K562 (cell line): ENCODE data around the gene TBCC. TPM values are rescaled to one million over a fixed set of nuclear protein-coding genes. Genes with fewer than 3 reads are reported as not detected.
A peak's percentile ranks its signal among the peaks of the same experiment; 100 is the strongest.

ENCODE experiments used
- CBFA2T2 ChIP-seq: fragments of 450-650 bp; conservative IDR thresholded peaks from 2 replicates; pipeline ENCODE4 v1.6.1; 2017; ENCODE audit warnings: mild to moderate bottlenecking
- CHD7 ChIP-seq: fragments of 200-600 bp; sonication (generic); IDR thresholded peaks from one replicate; pipeline ENCODE4 v1.6.1; 2012; ENCODE audit warnings: mild to moderate bottlenecking, low read depth, low read length, inconsistent platforms
- TAF1 ChIP-seq: IDR thresholded peaks from 2 replicates; pipeline ENCODE4 v1.6.1; 2011; ENCODE audit warnings: mild to moderate bottlenecking, low read length, moderate library complexity; ENCODE audit not compliant: insufficient read depth, control insufficient read depth, severe bottlenecking; ENCODE audit errors: extremely low read depth
- TAF7 ChIP-seq: fragments of 450-650 bp; IDR thresholded peaks from 2 replicates; pipeline ENCODE4 v1.6.1; 2016; ENCODE audit warnings: missing genetic modification characterization, missing compliant biosample characterization
- TAF9B ChIP-seq: fragments of 450-650 bp; IDR thresholded peaks from 2 replicates; pipeline ENCODE4 v1.6.1; 2018; ENCODE audit warnings: mild to moderate bottlenecking; ENCODE audit not compliant: partially characterized antibody
- polyA plus RNA-seq, 8 experiments: library from polyadenylated mRNA; depleted of rRNA in 4 of 8; stranded (reverse) in 5 of 8; unstranded in 3 of 8; fragments of >200 nt; fragmentation: Nextera tagmentation in 2 of 8; fragmentation: Illumina TruSeq in 1 of 8; extraction: Ambion mirVana in 2 of 8; extraction: Trizol in 1 of 8; gene quantifications; 2 replicates each; pipeline versions ENCODE4 v1.2.1 to v1.2.3, GENCODE V29; 2011 to 2014; ENCODE audit warnings: inconsistent platforms in 1 of 8, missing spikeins in 1 of 8
- total RNA-seq, 7 experiments: library from RNA; depleted of rRNA in 6 of 7; stranded (reverse); fragments of >200 nt in 6 of 7; fragmentation: Illumina TruSeq in 2 of 7; extraction: Trizol in 2 of 7; gene quantifications; 2 replicates each; pipeline versions ENCODE4 v1.2.1 to v1.2.3, GENCODE V29; 2011 to 2021; ENCODE audit warnings: low replicate concordance in 1 of 7
- TF ChIP-seq, protein P1 (sequence below), 2 experiments: fragments of 450-650 bp; IDR thresholded peaks; 2 replicates each; pipeline ENCODE4 v1.6.1; 2016; ENCODE audit warnings: mild to moderate bottlenecking in 2 of 2, borderline replicate concordance in 1 of 2, low read depth in 1 of 2, moderate library complexity in 1 of 2

TBCC gene
- total and polyA plus RNA-seq, 9 of the 15 experiments (the other 6 are each of a cell fraction or from before 2014, with no cell fraction given) = 2.8 to 34.1 (median 23.3) TPM

GRCh38 chr6:42745640-42746462, at the start of gene TBCC (continued):
- no peak for TF ChIP-seq CHD7
- TF ChIP-seq, protein P1, sequence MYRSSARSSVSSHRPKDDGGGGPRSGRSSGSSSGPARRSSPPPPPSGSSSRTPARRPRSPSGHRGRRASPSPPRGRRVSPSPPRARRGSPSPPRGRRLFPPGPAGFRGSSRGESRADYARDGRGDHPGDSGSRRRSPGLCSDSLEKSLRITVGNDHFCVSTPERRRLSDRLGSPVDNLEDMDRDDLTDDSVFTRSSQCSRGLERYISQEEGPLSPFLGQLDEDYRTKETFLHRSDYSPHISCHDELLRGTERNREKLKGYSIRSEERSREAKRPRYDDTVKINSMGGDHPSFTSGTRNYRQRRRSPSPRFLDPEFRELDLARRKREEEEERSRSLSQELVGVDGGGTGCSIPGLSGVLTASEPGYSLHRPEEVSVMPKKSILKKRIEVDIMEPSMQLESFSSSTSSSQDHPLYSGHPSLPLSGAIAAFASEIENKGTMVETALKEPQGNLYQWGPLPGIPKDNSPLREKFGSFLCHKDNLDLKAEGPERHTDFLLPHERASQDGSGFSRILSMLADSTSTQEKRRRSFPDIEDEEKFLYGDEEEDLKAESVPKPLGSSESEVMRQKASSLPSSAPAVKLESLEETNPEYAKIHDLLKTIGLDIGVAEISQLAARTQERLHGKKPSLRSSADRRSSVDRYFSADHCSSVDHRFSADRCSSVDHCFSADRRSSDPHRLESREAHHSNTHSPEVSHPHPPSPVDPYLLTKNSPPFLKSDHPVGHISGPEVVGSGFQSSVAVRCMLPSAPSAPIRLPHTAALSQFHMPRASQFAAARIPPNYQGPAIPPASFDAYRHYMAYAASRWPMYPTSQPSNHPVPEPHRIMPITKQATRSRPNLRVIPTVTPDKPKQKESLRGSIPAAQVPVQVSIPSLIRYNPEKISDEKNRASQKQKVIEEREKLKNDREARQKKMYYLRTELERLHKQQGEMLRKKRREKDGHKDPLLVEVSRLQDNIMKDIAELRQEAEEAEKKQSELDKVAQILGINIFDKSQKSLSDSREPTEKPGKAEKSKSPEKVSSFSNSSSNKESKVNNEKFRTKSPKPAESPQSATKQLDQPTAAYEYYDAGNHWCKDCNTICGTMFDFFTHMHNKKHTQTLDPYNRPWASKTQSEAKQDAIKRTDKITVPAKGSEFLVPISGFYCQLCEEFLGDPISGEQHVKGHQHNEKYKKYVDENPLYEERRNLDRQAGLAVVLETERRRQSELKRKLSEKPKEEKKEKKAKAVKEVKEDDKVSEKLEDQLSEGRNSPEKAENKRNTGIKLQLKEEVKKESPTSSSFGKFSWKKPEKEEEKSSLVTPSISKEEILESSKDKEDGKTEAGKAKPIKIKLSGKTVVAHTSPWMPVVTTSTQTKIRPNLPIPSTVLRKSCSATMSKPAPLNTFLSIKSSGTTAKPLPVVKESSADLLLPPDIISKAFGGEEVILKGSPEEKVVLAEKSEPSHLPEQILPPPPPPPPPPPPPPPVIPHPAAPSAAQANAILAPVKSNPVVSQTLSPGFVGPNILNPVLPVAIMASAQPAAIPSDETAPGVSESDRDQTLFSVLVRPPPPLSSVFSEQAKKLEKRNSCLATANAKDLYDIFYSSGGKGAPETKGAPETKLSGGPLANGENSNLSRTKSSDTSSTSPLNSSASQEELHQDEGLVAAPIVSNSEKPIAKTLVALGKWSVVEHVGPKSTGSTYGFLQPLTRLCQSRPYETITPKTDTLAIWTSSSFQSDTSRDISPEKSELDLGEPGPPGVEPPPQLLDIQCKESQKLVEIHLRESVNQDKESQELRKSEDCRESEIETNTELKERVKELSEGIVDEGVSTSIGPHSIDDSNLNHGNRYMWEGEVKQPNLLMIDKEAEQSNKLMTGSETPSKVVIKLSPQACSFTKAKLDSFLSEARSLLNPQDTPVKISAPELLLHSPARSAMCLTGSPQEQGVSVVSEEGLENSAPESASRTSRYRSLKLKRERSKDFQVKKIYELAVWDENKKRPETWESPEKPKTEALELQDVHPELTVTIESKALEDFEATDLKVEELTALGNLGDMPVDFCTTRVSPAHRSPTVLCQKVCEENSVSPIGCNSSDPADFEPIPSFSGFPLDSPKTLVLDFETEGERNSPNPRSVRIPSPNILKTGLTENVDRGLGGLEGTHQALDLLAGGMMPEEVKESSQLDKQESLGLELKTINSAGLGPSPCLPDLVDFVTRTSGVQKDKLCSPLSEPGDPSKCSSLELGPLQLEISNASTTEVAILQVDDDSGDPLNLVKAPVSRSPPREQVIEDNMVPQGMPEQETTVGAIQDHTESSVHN (IDR thresholded peaks at IDR 0.05; ENCODE audit: borderline replicate concordance in 1 of 2, low read depth in 1 of 2) = no peak
- peak; percentile 98 for TF ChIP-seq TAF7
- TF ChIP-seq CBFA2T2 = no peak
- TF ChIP-seq TAF1 = peak; percentile 99
- peak; percentile 97 for TF ChIP-seq TAF9B
